GM18909 (cell line): Measurements from ENCODE around the gene ADIPOQ.
"Not testable (repeated sequence)": the region's sequence is repeated elsewhere in the genome, so short reads cannot be mapped to it uniquely, and the experiment has no call there.

Experiments used
- ATAC-seq: cut with Tn5 transposase; IDR thresholded peaks from one replicate; pipeline ENCODE4 v1.9.1; 2021; ENCODE audit warnings: mild to moderate bottlenecking; ENCODE audit not compliant: unreplicated experiment, poor library complexity

Gene ADIPOQ

GRCh38 chr3:186825872-186826409, 16.6 kb upstream of the ADIPOQ start:
- ATAC-seq: no peak

- no peak for ATAC-seq
Observed at GRCh38 chr3:186826410-186826975, 16.0 kb upstream of the ADIPOQ start.

GRCh38 chr3:186826976-186827857, 15.3 kb upstream of the ADIPOQ start:
- ATAC-seq: peak; percentile 86

DNA sequence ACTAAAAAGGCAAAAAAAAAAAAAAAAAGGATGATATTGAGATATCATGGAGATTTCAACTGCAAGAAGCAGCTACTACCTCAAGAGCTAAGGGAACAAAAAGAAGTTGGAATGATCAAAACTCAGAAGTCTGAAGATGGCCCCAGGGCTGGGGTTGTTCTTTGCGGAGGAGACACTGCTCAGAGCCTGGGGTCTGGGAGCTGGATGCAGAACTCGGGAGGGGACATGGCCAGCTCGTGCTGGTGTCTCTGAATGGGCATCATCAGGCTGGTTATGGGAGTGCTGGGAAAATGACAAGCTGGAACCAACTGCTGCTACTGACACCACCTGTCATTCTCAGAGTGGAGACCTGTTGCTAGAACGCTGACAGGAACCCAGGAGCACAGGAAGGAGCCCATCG, 14.2 kb upstream of the ADIPOQ start:
- no peak for ATAC-seq

DNA sequence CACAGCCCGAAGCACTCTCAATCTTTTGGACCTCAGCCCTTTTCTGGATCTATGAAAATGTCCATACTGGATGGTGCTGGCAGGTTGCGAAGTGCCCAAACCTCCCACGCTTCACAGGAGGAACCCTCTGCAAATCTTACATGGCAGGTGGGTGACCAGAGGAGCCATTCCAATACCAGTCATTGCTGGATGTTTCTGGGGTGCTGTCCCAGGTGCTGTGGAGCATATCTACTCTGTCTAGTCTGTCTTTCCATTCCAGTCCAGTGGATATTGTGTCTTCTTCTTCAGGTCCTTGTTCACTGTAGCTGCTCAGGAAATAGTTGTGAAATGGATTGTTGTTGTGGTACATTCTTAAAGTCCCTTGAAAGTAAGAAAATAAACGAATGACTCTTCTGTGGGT, 10.7 kb upstream of the ADIPOQ start:
- no peak for ATAC-seq

DNA sequence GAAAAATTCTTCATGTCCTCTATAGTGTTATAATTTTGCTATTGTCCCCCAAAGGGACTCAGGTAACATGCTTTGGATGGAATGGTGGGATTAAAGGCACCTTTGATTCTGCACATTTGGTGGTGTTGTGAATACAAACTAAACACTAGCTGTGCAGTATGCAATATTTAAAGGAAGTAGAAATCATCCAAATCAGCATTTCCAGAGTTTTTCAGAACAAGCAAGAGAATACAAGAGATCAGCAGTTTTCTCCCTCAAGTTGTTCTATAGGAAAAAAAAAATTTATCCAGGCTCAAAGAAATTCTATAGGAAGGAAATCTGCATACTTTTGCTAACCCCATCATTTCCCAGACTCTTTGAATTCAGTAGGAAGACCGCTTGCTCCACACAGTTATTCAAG, 10.2 kb upstream of the ADIPOQ start:
- ATAC-seq: no peak

DNA sequence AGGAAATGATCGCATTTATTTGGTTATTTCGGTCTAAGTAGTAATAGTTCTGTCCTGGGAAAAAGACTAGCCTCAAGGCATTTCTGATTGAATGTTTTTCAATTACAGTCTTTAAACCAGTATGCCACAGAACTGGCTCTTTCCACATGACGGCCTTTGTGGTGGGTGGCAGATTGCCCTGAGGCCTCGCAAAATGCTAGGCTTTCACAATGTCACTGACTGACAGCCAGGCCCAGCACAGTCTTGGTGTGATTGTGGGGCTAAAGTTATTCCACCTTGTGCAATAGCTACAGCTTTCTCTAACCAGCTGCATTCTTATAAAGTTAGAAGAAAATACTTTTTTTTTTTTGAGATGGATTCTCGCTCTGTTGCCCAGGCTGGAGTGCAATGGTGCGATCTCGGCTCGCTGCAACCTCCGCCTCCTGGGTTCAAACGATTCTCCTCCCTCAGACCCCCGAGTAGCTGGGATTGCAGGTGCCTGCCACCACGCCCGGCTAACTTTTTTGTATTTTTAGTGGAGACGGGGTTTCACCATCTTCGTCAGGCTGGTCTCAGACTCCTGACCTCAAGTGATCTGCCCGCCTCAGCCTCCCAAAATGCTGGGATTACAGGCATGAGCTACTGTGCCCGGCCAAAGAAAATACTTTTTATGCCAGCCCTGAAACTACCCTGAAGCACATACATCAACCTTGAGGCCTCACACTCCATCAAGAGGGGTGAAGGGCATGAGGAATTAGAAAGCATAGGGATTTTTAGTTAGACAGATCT, 2.5 kb upstream of the ADIPOQ start:
- ATAC-seq: no peak

- no peak for ATAC-seq
Observed at GRCh38 chr3:186841620-186842019, 890 bp upstream of the ADIPOQ start.

DNA sequence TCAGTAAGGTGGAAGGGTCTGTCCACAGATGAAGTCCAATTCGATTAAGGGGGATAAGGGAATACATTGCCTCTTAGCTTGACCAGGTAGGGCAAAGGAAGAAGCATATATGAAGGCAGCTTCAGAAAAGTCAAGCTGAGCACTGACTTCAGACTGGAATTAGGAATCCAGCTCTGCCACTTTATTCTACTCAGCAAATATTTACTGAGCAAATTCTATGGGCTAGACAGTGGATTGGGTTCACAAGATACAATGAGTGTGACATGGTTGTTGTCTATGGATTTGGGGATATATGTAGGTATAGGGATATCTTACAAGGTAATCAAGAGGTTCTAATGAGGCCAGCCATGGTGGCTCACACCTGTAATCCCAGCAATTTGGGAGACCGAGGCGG, 526 bp downstream of the ADIPOQ start:
- no peak for ATAC-seq

GRCh38 chr3:186844908-186845307, 2.4 kb downstream of the ADIPOQ start:
- no peak for ATAC-seq

GRCh38 chr3:186845756-186846155, 3.2 kb downstream of the ADIPOQ start:
- ATAC-seq: no peak

DNA sequence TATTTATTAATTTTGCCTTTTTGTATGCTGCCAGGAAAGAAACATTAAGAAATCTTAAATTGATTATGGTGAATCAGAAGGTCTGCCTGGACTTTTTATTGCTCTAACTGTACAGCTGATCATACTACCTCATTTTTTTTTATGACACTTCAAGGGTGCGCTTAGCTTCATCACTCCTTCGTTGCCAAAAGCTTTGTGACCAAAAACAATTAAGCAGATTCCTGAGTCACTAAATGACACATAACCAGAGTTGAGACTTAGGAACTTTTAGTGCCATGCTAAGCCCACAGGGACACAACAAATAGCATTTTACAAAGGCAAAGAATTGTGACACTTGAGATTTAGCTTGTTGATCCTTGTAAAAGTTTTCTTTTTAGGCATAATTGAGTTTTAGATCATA, 4.9 kb downstream of the ADIPOQ start:
- no peak for ATAC-seq

GRCh38 chr3:186849374-186849975, 7.0 kb downstream of the ADIPOQ start:
- ATAC-seq: no peak

DNA sequence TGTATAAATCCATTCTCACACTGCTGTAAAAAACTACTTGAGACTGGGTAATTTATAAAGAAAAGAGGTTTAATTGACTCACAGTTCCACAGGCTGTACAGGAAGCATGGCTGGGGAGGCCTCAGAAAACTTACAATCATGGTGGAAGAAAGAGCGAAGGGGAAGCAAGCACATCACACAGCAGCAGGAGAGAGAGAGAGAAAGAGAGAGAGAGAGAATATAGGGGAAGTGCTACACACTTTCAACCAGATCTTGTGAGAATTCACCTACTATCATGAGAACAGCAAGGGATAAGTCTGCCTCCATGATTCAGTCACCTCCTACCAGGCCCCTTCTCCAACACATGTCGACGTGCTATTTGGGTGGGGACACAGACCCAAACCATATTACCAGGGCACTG, 9.3 kb downstream of the ADIPOQ start:
- not testable (repeated sequence) for ATAC-seq

DNA sequence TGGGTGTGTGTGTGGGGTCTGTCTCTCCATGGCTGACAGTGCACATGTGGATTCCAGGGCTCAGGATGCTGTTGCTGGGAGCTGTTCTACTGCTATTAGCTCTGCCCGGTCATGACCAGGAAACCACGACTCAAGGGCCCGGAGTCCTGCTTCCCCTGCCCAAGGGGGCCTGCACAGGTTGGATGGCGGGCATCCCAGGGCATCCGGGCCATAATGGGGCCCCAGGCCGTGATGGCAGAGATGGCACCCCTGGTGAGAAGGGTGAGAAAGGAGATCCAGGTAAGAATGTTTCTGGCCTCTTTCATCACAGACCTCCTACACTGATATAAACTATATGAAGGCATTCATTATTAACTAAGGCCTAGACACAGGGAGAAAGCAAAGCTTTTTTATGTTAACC, 10.5 kb downstream of the ADIPOQ start:
- ATAC-seq: no peak

- ATAC-seq: no peak
Observed at GRCh38 chr3:186854146-186854545, 11.6 kb downstream of the ADIPOQ start.

DNA sequence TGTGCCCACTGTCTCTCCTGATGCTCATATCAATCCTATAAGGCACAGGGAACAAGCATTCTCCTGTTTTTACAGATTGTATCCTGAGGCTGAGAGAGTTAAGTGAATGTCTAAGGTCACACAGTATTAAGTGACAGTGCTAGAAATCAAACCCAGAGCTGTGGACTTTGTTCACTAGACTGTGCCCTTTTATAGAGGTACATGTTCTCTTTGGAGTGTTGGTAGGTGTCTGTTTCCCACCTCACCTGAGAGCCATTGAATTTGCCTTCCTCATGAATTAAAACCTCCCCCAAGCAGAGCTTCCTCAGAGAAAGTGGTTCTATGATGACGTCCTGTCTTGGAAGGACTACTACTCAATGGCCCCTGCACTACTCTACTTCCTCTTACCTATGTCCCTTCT, 12.4 kb downstream of the ADIPOQ start:
- ATAC-seq: no peak

DNA sequence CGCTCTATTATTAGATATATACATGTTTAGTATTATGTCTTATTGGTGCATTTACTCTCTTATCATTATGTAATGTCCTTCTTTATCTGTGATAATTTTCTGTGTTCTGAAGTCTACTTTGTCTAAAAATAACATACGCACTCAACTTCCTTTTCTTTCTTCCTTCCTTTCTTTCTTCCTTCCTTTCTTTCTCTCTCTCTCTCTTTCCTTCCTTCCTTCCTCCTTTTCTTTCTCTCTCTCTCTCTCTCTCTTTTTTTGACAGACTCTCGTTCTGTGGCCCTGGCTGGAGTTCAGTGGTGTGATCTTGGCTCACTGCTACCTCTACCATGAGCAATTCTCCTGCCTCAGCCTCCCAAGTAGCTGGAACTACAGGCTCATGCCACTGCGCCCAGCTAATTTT, 15.2 kb downstream of the ADIPOQ start:
- no peak for ATAC-seq

DNA sequence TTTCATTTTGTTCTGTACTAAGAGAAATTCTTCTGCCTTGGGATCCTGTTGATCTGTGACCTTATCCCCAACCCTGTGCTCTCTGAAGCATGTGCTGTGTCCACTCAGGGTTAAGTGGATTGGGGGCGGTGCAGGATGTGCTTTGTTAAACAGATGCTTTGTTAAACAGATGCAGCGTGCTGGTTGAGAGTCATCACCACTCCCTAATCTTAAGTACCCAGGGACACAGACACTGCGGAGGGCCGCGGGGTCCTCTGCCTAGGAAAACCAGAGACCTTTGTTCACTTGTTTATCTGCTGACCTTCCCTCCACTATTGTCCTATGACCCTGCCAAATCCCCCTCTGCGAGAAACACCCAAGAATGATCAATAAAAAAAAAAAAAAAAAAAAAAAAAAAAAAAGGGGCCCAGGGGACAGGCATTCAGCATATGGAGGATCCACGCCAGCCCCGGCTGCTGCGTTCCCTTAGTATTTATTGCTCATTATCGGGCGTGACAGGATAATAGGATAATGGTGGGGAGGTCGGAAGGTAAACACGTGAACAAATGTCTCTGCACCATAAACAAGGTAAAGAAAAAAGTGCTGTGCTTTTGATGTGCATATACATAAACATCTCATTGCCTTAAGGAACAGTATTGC, 22.8 kb downstream of the ADIPOQ start:
- not testable (repeated sequence) for ATAC-seq

DNA sequence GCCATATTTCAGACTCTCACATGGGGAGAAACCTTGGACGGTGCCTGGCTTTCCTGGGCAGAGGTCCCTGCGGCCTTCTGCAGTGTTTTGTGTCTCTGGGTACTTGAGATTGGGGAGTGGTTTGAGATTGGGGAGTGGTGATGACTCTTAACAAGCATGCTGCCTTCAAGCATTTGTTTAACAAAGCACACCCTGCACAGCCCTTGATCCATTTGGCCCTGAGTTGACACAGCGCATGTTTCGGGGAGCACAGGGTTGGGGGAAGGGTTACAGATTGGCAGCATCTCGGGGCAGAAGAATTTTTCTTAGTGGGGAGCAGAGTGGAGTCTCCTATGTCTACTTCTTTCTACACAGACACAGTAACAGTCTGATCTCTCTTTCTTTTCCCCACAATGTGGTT, 23.6 kb downstream of the ADIPOQ start:
- not testable (repeated sequence) for ATAC-seq
